K562 (cell line): ENCODE measurements around the gene PPARD. TPM values are rescaled to one million over a fixed set of nuclear protein-coding genes. Genes with fewer than 3 reads are reported as not detected.

Source experiments
- ATAC-seq: fragments of 200-7000 bp; cut with Tn5 transposase; 3 replicates; pipeline ENCODE4 v1.9.1; 2020; ENCODE audit warnings: moderate library complexity
- BruUV-seq: library from RNA; stranded (reverse); fragments of 400-500 nt; replicated peaks from 2 replicates; lab custom pipeline; 2021; lab: Mats Ljungman, UMichigan
- CTCF ChIA-PET: fragments of 300-600 bp; formaldehyde crosslinking; extraction: SDS; loops from one replicate; lab custom pipeline; 2021; ENCODE audit warnings: low intra/inter-chr PET ratio; lab: Yijun Ruan, JAX
- POLR2A ChIA-PET: fragments of 300-600, 350-650 bp; sonication (Branson Sonifier 250); formaldehyde crosslinking; extraction: SDS; loops from one replicate; lab custom pipeline; 2021; ENCODE audit warnings: antibody characterized with exemption, inconsistent platforms; lab: Yijun Ruan, JAX
- DNase-seq, 4 experiments: peaks; one replicate each; pipeline versions ENCODE4 v3.0.0 to v3.0.0-alpha.2; 2011 to 2018; ENCODE audit warnings: low spot score in 3 of 4, mixed read lengths in 3 of 4; ENCODE audit errors: extremely low read depth in 1 of 4
- FAIRE-seq: peaks from 2 replicates; lab custom pipeline; 2011; peaks lifted over from hg19 to GRCh38; lab: Jason Lieb, UNC
- H2AFZ ChIP-seq: 2 replicates; pipeline ENCODE4 v1.6.0; 2011; ENCODE audit warnings: low read depth, low read length, control low read depth, inconsistent platforms
- H3K27ac ChIP-seq: fragments of 200-600 bp; 3 replicates; pipeline ENCODE4 v1.8.0; 2011; ENCODE audit warnings: low read depth, mild to moderate bottlenecking, control low read depth, inconsistent platforms, low read length, moderate library complexity, mixed read lengths; ENCODE audit errors: extremely low read depth
- H3K27me3 ChIP-seq, 2 experiments: fragments of 300-600 bp in 1 of 2; 2 replicates in 1 of 2; 3 replicates in 1 of 2; pipeline versions ENCODE4 v1.6.0 to v1.8.0; 2011; ENCODE audit warnings: inconsistent platforms in 2 of 2, low read length in 2 of 2, mild to moderate bottlenecking in 1 of 2, mixed read lengths in 1 of 2, moderate library complexity in 1 of 2; ENCODE audit not compliant: control insufficient read depth in 2 of 2, insufficient read depth in 2 of 2
- H3K36me3 ChIP-seq: fragments of 300-600 bp; 3 replicates; pipeline ENCODE4 v1.8.0; 2011; ENCODE audit warnings: mild to moderate bottlenecking, low read length, inconsistent platforms; ENCODE audit not compliant: control insufficient read depth, insufficient read depth
- H3K4me1 ChIP-seq, 2 experiments: fragments of 200-600 bp in 1 of 2; replicated peaks in 1 of 2; 2 replicates in 1 of 2; 3 replicates in 1 of 2; pipeline versions ENCODE4 v1.5.1 to v1.8.0; 2011; ENCODE audit warnings: inconsistent platforms in 2 of 2, low read length in 2 of 2, mild to moderate bottlenecking in 1 of 2, mixed read lengths in 1 of 2, moderate library complexity in 1 of 2; ENCODE audit not compliant: control insufficient read depth in 2 of 2, insufficient read depth in 2 of 2
- H3K4me2 ChIP-seq: 2 replicates; pipeline ENCODE4 v1.6.1; 2011; ENCODE audit warnings: low read length, control low read depth, inconsistent platforms, mixed read lengths; ENCODE audit not compliant: insufficient read depth
- H3K4me3 ChIP-seq: fragments of 200-600 bp; sonication (generic), shearing (Covaris generic); 2 replicates; pipeline ENCODE4 v1.5.1; 2016; ENCODE audit warnings: control low read depth, inconsistent platforms
- H3K79me2 ChIP-seq: fragments of 200-600 bp; 3 replicates; pipeline ENCODE4 v1.8.0; 2011; ENCODE audit warnings: low read length, inconsistent platforms; ENCODE audit not compliant: control insufficient read depth, insufficient read depth
- H3K9ac ChIP-seq, 2 experiments: 2 replicates each; pipeline versions ENCODE4 v1.6.0 to v1.6.1; 2011; ENCODE audit warnings: low read depth in 2 of 2, low read length in 2 of 2, control low read depth in 1 of 2, inconsistent platforms in 1 of 2, mild to moderate bottlenecking in 1 of 2, mixed read lengths in 1 of 2; ENCODE audit not compliant: insufficient read depth in 1 of 2
- H3K9me1 ChIP-seq: one replicate; pipeline ENCODE4 v1.6.0; 2011; ENCODE audit warnings: inconsistent platforms, mild to moderate bottlenecking, low read length, moderate library complexity; ENCODE audit not compliant: control insufficient read depth, insufficient read depth
- H3K9me3 ChIP-seq: replicated peaks from 2 replicates; pipeline ENCODE4 v1.5.1; 2011; ENCODE audit warnings: low read depth, low read length, inconsistent platforms; ENCODE audit not compliant: control insufficient read depth, insufficient read depth
- H4K20me1 ChIP-seq: replicated peaks from 2 replicates; pipeline ENCODE4 v1.6.1; 2011; ENCODE audit warnings: low read length, inconsistent platforms, mixed read lengths; ENCODE audit not compliant: control insufficient read depth, insufficient read depth
- BCL6 ChIP-seq: fragments of 250-450 bp; sonication (Bioruptor Pico); IDR thresholded peaks from 2 replicates; pipeline ENCODE4 v1.4.0; 2020
- FOXJ3 ChIP-seq: sonication (generic); formaldehyde crosslinking; IDR thresholded peaks from 2 replicates; pipeline ENCODE4 v1.4.0; 2020; ENCODE audit warnings: mild to moderate bottlenecking, missing genetic modification reagents
- KDM1A ChIP-seq, 2 experiments: fragments of 450-650 bp; IDR thresholded peaks; 2 replicates each; pipeline ENCODE4 v1.6.1; 2016; ENCODE audit warnings: mild to moderate bottlenecking in 2 of 2
- L3MBTL2 ChIP-seq: fragments of 450-650 bp; IDR thresholded peaks from 2 replicates; pipeline ENCODE4 v1.6.1; 2016; ENCODE audit warnings: mild to moderate bottlenecking, moderate library complexity
- PTBP1 ChIP-seq: fragments of 200-400 bp; formaldehyde crosslinking; IDR thresholded peaks from 2 replicates; pipeline ENCODE4 v1.6.1; 2017; ENCODE audit warnings: low read depth, low read length
- SOX6 ChIP-seq: fragments of 450-650 bp; IDR thresholded peaks from 2 replicates; pipeline ENCODE4 v1.6.1; 2014; ENCODE audit warnings: mild to moderate bottlenecking
- TFAM ChIP-seq: fragments of 250-450 bp; sonication (Bioruptor Pico); conservative IDR thresholded peaks from 2 replicates; pipeline ENCODE4 v1.5.0; 2021; ENCODE audit warnings: mild to moderate bottlenecking, moderate library complexity
- ZNF347 ChIP-seq: fragments of 450-650 bp; formaldehyde crosslinking; IDR thresholded peaks from 2 replicates; pipeline ENCODE4 v1.4.0; 2020; ENCODE audit warnings: low read depth, mild to moderate bottlenecking, moderate library complexity
- ZNF584 ChIP-seq: fragments of 200-800 bp; sonication (Bioruptor generic); IDR thresholded peaks from 2 replicates; pipeline ENCODE4 v1.6.1; 2016; ENCODE audit warnings: low read depth, mild to moderate bottlenecking, missing genetic modification characterization, missing compliant biosample characterization
- WGBS: fragments of 100-300 bp; shearing (Covaris generic); methylation state at CpG from one replicate; pipeline ENCODE4 v1.1.6; 2016; ENCODE audit warnings: low coverage, mixed read lengths; ENCODE audit not compliant: insufficient coverage; ENCODE audit errors: missing lambda C conversion rate; 5-methylcytosine and 5-hydroxymethylcytosine counted together
- in situ Hi-C: fragments of 300-500 bp; cut with MboI; formaldehyde crosslinking; loops from 4 replicates; pipeline ENCODE4 v1.15.0; 2018; ENCODE audit warnings: inconsistent platforms, mixed read lengths
- intact Hi-C: fragments of 100-400 bp; cut with micrococcal nuclease; formaldehyde crosslinking; loops from 2 replicates; pipeline ENCODE4 v1.14.2; 2022
- polyA plus RNA-seq, 8 experiments: library from polyadenylated mRNA; depleted of rRNA in 4 of 8; stranded (reverse) in 5 of 8; unstranded in 3 of 8; fragments of >200 nt; fragmentation: Nextera tagmentation in 2 of 8; fragmentation: Illumina TruSeq in 1 of 8; extraction: Ambion mirVana in 2 of 8; extraction: Trizol in 1 of 8; gene quantifications; 2 replicates each; pipeline versions ENCODE4 v1.2.1 to v1.2.3, GENCODE V29; 2011 to 2014; ENCODE audit warnings: inconsistent platforms in 1 of 8, missing spikeins in 1 of 8
- total RNA-seq, 7 experiments: library from RNA; depleted of rRNA in 6 of 7; stranded (reverse); fragments of >200 nt in 6 of 7; fragmentation: Illumina TruSeq in 2 of 7; extraction: Trizol in 2 of 7; gene quantifications; 2 replicates each; pipeline versions ENCODE4 v1.2.1 to v1.2.3, GENCODE V29; 2011 to 2021; ENCODE audit warnings: low replicate concordance in 1 of 7
- TF ChIP-seq, protein P1 (sequence below): fragments of 250-450 bp; sonication (Bioruptor Pico); IDR thresholded peaks from 2 replicates; pipeline ENCODE4 v1.4.0; 2020; ENCODE audit warnings: mild to moderate bottlenecking, moderate library complexity
- TF ChIP-seq, protein P2 (sequence below): fragments of 450-650 bp; IDR thresholded peaks from 2 replicates; pipeline ENCODE4 v1.6.1; 2017; ENCODE audit warnings: antibody characterized with exemption
- TF ChIP-seq, protein P3 (sequence below): fragments of 450-650 bp; IDR thresholded peaks from 2 replicates; pipeline ENCODE4 v1.6.1; 2017; ENCODE audit warnings: antibody characterized with exemption, mild to moderate bottlenecking

The PPARD gene
- total and polyA plus RNA-seq, 9 of the 15 experiments (the other 6 are each of a cell fraction or from before 2014, with no cell fraction given), result 0.14 to 13.2 (median 3.8) TPM

DNA sequence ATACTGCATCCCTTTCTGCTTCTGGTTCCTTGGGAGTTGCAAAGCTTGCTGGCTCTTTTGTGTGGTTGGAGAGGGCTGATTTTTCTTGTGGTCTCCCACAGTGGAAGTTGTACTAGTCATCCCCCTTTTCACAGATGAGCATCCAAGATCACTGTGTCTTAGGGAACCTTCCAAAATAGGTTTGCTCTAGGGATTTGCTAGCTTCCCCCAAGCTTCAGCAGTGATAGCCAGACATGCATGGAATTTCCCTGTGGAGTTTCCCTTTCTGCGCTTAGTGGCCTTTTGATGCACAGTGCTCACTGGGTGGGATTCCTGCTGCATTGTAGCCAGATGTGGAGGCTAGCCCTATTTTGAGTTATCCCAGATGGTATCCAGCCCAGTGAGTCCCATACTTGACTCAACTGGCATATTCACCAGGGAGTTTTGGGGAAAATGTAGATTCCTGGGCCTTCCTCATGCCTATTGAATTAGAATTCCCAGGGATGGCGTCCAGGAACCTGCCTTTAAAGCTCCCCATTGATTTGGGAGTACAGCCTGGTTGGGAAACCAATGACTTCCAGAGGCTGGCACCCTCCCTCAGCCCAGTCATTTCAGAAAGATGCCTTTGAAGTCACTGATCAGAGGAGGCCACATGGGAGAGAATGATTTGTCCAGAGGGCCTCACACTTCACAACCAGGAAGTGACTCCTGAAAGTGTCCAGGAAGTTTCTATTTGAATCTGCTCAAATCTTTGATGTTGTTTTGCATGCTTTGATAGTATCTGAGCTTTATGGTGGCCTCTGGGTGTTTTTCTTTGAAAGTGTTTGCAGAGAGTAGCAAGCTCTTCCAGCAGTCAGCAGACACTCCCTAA, 25.9 kb downstream of the PPARD start:
- 71% methylated on average over 2 of the region's 2 CpGs for WGBS
- Histone ChIP-seq H3K36me3 (no peaks in the 10 kb centered on the region; the same call in 2 of the 3 replicates), H4K20me1 (peaks cover 8% of the 10 kb centered on the region; the same call in 1 of the 2 replicates), H3K79me2 (peaks cover 37% of the 10 kb centered on the region), H3K4me2 (no peak overlapping the region), H3K27me3 (no peaks in the 10 kb centered on the region), H3K4me3 (no peak overlapping the region), H2AFZ (no peak overlapping the region), H3K27ac (no peak overlapping the region), H3K9me3 (no peaks in the 10 kb centered on the region), H3K9me1 (no peaks in the 10 kb centered on the region), H3K9ac (no peak overlapping the region), H3K4me1 (peaks cover 23 to 64% of the 10 kb centered on the region in 2 experiments)
- ChIA-PET CTCF (no interaction called here), POLR2A (interaction anchor here (0.6 to 1.9 kb wide), 3 partner anchors 9 to 56 kb away, joined by 3 to 5 read pairs (median 4); no protein-coding TSS in a partner anchor)
- in situ Hi-C loops, result no loop called here
- DNase-seq (peak in 1 of 4 experiments; percentile 21), ATAC-seq (no peak), FAIRE-seq (no peak)
- intact Hi-C loops, result no loop called here
- BruUV-seq, result no TSS peak
- TF ChIP-seq SOX6 (no peak), KDM1A (IDR thresholded peaks at IDR 0.05) (0 out of 4 replicates have a peak, but pooled peaks of 1 of the 2 experiments have one; percentile 14), TFAM (CRISPR knock-in tag) (no peak), L3MBTL2 (peak; percentile 57), ZNF584 (CRISPR knock-in tag) (no peak), PTBP1 (no peak), FOXJ3 (no peak), BCL6 (CRISPR knock-in tag) (no peak), ZNF347 (CRISPR knock-in tag) (no peak)
- TF ChIP-seq, protein P1, sequence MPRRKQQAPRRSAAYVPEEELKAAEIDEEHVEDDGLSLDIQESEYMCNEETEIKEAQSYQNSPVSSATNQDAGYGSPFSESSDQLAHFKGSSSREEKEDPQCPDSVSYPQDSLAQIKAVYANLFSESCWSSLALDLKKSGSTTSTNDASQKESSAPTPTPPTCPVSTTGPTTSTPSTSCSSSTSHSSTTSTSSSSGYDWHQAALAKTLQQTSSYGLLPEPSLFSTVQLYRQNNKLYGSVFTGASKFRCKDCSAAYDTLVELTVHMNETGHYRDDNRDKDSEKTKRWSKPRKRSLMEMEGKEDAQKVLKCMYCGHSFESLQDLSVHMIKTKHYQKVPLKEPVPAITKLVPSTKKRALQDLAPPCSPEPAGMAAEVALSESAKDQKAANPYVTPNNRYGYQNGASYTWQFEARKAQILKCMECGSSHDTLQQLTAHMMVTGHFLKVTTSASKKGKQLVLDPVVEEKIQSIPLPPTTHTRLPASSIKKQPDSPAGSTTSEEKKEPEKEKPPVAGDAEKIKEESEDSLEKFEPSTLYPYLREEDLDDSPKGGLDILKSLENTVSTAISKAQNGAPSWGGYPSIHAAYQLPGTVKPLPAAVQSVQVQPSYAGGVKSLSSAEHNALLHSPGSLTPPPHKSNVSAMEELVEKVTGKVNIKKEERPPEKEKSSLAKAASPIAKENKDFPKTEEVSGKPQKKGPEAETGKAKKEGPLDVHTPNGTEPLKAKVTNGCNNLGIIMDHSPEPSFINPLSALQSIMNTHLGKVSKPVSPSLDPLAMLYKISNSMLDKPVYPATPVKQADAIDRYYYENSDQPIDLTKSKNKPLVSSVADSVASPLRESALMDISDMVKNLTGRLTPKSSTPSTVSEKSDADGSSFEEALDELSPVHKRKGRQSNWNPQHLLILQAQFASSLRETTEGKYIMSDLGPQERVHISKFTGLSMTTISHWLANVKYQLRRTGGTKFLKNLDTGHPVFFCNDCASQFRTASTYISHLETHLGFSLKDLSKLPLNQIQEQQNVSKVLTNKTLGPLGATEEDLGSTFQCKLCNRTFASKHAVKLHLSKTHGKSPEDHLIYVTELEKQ (CRISPR knock-in tag), result no peak
- TF ChIP-seq, protein P2, sequence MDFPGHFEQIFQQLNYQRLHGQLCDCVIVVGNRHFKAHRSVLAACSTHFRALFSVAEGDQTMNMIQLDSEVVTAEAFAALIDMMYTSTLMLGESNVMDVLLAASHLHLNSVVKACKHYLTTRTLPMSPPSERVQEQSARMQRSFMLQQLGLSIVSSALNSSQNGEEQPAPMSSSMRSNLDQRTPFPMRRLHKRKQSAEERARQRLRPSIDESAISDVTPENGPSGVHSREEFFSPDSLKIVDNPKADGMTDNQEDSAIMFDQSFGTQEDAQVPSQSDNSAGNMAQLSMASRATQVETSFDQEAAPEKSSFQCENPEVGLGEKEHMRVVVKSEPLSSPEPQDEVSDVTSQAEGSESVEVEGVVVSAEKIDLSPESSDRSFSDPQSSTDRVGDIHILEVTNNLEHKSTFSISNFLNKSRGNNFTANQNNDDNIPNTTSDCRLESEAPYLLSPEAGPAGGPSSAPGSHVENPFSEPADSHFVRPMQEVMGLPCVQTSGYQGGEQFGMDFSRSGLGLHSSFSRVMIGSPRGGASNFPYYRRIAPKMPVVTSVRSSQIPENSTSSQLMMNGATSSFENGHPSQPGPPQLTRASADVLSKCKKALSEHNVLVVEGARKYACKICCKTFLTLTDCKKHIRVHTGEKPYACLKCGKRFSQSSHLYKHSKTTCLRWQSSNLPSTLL, result no peak
- TF ChIP-seq, protein P3, sequence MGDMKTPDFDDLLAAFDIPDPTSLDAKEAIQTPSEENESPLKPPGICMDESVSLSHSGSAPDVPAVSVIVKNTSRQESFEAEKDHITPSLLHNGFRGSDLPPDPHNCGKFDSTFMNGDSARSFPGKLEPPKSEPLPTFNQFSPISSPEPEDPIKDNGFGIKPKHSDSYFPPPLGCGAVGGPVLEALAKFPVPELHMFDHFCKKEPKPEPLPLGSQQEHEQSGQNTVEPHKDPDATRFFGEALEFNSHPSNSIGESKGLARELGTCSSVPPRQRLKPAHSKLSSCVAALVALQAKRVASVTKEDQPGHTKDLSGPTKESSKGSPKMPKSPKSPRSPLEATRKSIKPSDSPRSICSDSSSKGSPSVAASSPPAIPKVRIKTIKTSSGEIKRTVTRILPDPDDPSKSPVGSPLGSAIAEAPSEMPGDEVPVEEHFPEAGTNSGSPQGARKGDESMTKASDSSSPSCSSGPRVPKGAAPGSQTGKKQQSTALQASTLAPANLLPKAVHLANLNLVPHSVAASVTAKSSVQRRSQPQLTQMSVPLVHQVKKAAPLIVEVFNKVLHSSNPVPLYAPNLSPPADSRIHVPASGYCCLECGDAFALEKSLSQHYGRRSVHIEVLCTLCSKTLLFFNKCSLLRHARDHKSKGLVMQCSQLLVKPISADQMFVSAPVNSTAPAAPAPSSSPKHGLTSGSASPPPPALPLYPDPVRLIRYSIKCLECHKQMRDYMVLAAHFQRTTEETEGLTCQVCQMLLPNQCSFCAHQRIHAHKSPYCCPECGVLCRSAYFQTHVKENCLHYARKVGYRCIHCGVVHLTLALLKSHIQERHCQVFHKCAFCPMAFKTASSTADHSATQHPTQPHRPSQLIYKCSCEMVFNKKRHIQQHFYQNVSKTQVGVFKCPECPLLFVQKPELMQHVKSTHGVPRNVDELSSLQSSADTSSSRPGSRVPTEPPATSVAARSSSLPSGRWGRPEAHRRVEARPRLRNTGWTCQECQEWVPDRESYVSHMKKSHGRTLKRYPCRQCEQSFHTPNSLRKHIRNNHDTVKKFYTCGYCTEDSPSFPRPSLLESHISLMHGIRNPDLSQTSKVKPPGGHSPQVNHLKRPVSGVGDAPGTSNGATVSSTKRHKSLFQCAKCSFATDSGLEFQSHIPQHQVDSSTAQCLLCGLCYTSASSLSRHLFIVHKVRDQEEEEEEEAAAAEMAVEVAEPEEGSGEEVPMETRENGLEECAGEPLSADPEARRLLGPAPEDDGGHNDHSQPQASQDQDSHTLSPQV, result 0 out of 2 replicates have a peak, but pooled peaks have one; percentile 30
